NCI-H1417 treated with DMSO at 0.1 percent for 48 hours (cell line): Measurements from ENCODE around the gene SLC8A1.

Source experiments
- DNase-seq: peaks from one replicate; lab custom pipeline; 2025; lab: John Stamatoyannopoulos, UW

The SLC8A1 gene

DNA sequence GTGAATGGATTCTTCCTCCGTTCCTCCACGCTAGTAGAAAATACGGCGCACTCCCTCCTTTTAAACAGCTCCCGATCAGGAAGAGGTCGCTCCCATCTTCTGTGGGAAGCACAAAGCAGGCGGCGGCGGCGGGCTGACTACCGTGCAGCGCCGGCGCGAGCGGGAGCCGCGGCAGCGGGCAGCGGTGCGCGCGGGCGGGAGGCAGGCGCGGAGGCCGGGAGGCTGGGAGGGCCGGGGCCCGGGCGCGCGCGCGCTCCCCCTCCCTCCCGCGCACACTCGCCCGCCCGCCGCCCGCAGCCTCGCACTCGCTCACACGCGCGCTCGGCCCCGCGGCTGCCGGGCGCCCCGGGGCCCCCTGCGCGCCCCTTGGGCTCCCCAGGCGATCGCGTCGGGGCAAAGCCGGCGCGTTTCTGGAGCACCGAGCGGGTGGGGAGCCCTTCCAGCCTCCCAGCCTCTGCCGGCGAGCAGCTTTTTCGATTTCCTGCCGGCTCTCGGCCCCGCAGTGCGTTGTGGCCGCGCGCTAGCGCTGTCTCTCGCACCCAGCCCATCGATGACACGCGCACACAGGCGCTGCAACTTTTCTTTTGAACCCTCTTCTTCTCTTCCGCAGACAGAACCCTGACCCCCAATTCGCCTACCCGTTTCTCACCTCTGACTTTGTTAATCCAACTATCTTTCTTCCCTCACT is at the start of gene SLC8A1:
Gene SLC8A1 (minus strand): TSS at position 173 of the 688 bp plus-strand sequence.
- peak; percentile 29 for DNase-seq

DNA sequence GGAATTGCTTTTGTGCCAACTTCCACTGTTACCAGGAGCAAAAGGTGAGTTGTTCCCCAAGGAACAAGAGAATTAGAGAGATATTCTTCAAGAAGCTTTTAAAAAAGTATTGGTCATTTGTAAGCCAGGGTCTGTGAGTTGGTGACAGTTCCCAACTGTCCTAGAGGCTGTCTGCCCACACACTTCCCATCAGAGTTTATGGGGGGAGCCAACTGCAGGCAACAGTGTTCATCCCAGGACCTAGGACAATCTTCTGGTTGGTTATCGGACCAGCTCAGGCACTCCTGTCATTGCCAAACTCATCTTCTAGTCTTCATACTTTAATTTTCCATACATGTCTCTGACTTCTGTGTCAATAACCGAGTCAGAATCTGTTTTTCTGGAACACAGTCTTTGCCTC is 47.5 kb upstream of the SLC8A1 start:
- no peak for DNase-seq

DNA sequence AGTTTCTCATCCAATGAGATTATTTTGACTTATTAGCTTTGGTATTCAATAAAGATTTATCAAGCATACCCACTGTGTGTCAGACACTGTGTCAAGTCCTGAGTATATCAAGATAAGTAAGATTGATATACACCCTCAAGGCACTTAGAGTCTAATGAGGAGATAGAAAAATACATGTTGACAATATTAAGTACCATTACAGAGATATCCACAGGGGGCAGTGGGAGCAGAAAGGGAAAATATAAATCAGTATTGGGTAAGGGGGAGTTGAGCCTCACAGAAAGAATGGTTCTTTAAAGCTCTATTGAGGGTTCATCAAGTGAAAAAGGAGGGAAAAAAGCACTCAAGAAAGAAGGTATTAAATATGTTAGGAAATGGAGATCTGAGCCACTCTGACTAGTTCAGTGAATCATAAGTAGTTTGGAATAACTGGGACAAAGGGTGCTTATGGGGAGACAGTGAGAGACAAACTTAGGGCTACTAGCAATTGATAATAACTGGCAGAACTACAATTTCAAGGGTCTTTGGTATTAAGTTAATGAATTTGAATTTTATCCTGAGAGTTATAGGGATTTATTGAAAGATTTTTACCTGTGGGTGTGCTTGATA is 45.5 kb upstream of the SLC8A1 start:
- DNase-seq: no peak

DNA sequence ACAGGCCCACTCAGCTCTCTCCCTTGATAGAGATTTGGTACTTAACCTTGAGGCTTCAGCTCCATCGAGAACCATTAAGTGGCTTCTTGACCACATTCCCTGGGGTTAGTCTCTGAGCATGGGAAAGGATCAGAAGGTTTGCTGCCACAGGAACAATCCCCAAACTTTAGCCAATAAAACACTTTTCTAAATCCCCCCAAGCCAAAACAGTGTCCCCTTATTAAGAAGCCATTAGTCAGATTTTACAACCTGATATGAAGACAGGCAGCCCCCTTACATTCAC is 37.7 kb upstream of the SLC8A1 start:
- DNase-seq: no peak

DNA sequence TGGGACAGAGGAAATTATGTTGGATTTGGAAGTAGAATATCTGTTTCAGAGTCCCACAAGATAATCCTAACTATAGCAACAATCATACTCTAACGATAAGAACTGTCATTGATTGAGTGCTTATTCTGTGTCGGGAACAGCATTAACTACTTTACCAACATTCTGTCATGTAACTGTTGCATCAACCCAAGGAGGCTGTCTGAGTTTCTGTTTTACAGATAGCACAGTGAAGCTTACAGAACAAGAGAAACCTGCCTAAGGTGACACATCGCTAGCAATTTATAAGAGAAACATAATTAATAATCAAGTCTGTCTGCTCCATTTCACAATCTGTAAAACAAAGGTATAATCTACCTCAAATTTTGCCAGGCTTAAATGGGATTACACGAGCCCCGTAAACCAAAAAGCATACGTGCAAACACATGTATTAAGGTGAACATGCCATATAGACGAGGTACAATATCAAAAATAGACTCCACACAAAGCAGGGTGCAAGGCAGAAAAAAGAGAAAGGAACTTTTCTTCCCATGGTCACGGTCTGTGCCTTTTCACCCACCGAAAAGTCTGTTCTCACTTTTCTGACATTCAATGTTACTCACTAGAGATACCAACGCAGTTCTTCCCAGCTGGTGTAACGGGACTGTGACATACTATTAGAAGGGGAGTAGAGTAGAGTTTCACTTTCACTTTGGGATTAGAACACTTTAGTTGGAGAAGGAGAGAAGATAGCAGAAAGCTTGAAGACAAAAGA is 37.2 kb upstream of the SLC8A1 start:
- no peak for DNase-seq

GRCh38 chr2:40488101-40488601 is 36.3 kb upstream of the SLC8A1 start:
- DNase-seq: no peak

DNA sequence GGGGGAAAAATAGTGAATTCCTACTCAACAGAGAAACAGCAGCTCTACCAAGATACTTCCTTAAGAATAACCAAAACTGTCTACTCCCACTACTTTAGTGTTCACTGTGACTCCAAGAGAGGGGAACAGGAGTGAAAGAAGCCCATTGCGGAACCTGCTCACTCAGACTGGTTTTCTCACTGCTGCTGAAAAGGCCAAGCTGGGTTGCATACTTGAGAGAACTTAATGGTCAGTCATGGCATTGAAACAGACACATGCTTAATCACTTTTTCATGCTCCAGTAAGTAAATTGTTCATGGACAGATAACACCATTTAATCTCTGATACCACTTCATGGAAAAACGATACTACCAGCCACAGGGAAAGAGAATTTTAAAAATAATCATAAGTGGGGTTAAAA is 35.7 kb upstream of the SLC8A1 start:
- no peak for DNase-seq

DNA sequence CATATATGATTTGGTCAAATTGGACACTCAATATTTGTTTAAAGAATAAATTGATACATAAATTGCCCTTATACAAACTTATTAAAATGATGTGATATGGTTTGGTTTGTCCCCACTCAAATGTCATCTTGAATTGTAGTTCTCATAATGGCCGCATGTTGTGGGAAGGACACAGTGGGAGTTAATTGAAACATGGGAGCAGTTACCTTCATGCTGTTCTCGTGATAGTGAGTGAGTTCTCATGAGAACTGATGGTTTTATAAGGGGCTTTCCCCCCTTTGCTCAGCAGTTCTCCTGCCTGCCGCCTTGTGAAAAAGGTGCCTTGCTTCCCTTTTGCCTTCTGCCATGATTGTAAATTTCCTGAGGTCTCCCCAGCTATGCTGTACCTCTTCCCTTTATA is 34.0 kb upstream of the SLC8A1 start:
- DNase-seq: no peak

DNA sequence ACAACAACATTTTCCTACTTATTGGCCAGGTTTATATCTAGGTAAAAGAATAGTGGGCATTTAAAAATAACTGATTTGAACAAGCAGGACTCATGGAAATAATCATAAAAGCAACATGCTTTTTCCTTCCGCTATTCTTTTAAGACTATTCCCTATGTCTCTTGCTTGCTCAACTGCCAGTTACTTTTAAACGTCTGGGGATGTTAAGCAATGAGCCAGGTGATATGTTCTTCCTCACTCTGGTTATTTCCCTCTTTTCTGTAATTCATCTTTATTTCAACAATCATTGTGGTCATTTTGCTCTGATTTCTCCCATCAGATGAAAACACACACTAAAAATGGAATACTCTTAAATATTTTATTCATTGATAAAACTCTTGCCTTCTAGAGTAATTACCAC is 33.4 kb upstream of the SLC8A1 start:
- no peak for DNase-seq

GRCh38 chr2:40483549-40484243 is 31.8 kb upstream of the SLC8A1 start:
- DNase-seq: no peak

GRCh38 chr2:40480596-40480995 is 28.7 kb upstream of the SLC8A1 start:
- no peak for DNase-seq

GRCh38 chr2:40480073-40480472 is 28.2 kb upstream of the SLC8A1 start:
- DNase-seq: no peak

DNA sequence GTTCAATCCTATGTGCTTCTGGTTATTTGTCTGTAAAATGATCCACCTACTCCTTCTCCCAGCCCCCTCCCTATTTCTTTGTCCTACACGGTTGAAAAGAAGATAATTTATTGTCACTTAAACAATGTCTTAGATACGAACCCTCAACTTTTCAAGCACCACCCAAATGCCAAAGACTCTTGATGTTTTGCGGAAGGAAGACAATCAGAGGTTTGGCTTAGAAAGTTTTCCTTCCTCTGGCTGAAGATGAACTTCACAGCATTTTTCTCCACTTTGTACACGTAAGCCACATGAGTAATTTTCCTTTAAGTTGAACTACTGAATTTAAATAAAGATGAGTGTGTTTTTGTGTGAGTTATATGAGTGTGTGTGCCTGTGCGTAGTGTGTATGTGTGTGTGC is 25.5 kb upstream of the SLC8A1 start:
- DNase-seq: no peak

DNA sequence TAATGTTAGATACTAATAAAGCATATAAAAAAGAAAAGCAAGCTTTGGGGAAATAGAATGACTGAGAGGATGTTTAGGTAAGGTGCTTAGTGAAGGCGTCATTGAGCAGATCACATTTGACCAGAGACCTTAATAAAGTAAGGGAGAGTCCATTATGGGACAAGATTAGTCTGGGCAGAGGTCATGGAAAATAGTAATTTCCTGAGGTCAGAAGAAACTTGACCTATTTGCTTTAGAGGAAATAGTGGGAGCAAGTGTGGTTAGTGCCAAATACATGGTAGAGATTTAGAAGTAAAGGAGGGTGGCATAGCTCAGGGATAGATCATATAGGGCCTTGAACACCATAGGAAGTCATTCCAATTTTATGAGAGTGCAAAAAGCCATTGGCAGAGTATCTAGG is 24.5 kb upstream of the SLC8A1 start:
- DNase-seq: no peak

- no peak for DNase-seq
These were observed 22.4 kb upstream of the SLC8A1 start for GRCh38 chr2:40474306-40474705.

- DNase-seq: no peak
These were observed 20.0 kb upstream of the SLC8A1 start for GRCh38 chr2:40471866-40472265.

DNA sequence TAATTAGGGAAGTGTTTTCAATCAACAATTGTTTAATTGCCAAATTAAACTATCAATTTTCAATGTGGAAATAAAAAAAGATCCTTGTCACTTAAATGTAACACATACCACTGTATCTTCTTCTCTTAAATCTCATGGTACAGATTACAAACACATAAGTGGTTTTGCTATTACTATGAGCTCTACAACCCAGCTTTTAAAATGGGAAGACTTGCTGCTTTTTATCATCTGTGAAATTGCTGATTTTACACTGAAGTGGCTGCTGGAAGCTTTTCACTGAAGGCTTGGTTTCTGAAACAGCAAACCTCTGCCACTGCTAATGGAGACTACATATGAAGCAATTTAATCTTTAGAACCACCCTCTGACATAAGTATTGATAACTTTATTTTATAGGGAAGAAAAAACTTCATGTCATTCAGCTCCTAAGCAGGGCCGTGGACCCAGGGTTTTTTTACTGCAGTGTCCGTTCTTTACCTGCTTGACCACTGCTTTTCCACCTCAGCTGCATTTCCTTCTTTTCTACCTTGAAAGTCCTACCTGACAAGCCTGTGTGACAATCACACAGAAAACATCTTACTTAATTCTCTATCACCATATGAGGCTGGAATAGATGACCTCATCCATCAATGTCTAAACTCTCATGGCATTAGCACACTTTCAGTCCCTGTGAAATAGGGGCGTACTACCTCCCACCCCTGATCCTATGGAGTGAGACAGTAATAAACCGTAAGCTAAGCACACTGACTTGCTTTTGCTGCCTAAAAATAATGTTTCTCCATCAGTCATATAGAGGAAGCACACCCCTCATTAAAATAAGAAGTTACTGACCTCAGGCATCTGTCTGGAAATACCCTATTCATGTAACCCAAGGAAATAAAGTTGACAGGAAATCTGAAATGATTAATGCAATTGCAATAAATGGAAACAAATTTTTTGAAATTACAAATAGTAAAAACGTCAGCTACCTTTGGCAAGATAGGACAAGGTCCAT is 19.2 kb upstream of the SLC8A1 start:
- no peak for DNase-seq

GRCh38 chr2:40466935-40467572 is 15.2 kb upstream of the SLC8A1 start:
- DNase-seq: peak; percentile 90

GRCh38 chr2:40466332-40466906 is 14.5 kb upstream of the SLC8A1 start:
- peak; percentile 64 for DNase-seq

GRCh38 chr2:40463112-40463511 is 11.2 kb upstream of the SLC8A1 start:
- DNase-seq: no peak
